Vagina (tissue), 2 donors: ENCODE data around the gene OR2T3.
"Not testable (repeated sequence)": the region's sequence is repeated elsewhere in the genome, so short reads cannot be mapped to it uniquely, and the experiment has no call there.

Source experiments
- POLR2A ChIP-seq, 2 donors: fragments of 450-650 bp; IDR thresholded peaks; one replicate each; pipeline ENCODE4 v1.6.1; 2017; ENCODE audit warnings: antibody characterized with exemption in 2 of 2, mild to moderate bottlenecking in 2 of 2, moderate library complexity in 2 of 2
- POLR2AphosphoS5 ChIP-seq, 2 donors: sonication (generic); formaldehyde crosslinking; IDR thresholded peaks; one replicate each; pipeline ENCODE4 v1.9.0; 2017; ENCODE audit warnings: antibody characterized with exemption in 2 of 2, mild to moderate bottlenecking in 2 of 2, low read depth in 1 of 2; ENCODE audit not compliant: insufficient read depth in 1 of 2
- TF ChIP-seq, protein P1 (sequence below), 3 experiments: fragments of 450-650 bp in 2 of 3; fragments of 200-600 bp in 1 of 3; sonication (generic) in 1 of 3; IDR thresholded peaks; one replicate each; pipeline ENCODE4 v1.5.1; 2017 to 2019; ENCODE audit warnings: antibody characterized with exemption in 3 of 3, mild to moderate bottlenecking in 2 of 3, moderate library complexity in 2 of 3

DNA sequence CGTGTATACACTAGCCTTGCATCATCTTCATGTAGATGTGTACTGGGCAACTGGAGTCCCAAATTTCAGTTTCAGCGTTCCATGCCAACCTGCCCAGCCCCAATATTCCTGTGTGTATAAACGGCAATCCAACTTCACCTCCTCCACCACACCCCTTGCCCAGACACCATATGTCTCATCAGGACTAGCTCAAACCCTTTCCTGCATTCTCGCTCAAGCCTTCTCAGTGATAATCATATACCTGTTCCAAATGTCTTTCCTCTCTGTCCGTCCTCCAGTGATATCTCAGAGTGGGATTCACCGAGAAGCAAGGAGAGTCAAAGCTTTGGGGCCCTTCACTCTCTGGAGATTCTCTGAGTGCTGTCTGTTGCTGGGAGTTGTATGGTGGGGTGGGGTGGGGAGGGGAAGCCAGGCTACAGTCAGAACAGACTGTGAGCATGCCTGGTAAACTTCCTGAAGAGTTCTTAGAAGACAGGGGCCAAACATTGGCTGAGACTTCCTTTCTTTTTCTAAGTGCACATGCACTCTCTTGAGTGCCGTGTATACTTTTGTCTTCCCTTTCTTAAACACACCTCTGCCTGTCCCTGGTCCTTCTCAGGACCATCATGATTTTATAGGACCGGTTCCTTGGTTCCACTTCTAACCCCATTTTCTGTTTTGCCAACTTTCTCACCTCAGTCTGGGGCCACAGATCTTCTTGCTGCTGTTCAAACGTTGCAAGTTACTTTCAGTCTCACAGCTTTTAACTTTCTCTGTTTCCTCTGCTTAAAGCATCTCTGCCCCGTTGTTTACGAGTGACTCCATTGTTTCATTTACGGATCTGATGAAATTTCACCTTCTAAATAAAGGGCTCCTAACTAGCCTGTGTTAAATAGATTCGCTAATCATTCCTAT, 8.8 kb downstream of the OR2T3 start:
- TF ChIP-seq, protein P1, sequence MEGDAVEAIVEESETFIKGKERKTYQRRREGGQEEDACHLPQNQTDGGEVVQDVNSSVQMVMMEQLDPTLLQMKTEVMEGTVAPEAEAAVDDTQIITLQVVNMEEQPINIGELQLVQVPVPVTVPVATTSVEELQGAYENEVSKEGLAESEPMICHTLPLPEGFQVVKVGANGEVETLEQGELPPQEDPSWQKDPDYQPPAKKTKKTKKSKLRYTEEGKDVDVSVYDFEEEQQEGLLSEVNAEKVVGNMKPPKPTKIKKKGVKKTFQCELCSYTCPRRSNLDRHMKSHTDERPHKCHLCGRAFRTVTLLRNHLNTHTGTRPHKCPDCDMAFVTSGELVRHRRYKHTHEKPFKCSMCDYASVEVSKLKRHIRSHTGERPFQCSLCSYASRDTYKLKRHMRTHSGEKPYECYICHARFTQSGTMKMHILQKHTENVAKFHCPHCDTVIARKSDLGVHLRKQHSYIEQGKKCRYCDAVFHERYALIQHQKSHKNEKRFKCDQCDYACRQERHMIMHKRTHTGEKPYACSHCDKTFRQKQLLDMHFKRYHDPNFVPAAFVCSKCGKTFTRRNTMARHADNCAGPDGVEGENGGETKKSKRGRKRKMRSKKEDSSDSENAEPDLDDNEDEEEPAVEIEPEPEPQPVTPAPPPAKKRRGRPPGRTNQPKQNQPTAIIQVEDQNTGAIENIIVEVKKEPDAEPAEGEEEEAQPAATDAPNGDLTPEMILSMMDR (IDR thresholded peaks at IDR 0.05): not testable (repeated sequence)
- not testable (repeated sequence) for TF ChIP-seq POLR2A (IDR thresholded peaks at IDR 0.05); POLR2AphosphoS5 (IDR thresholded peaks at IDR 0.05; ENCODE audit: insufficient read depth in 1 of 2, low read depth in 1 of 2)
